Stimulated activated CD8-positive, alpha-beta memory T cell treated with anti-CD3 and anti-CD28 coated beads, Interleukin-15, amount 100 ng/mL, for 4 hours (primary cell): ENCODE results near the gene EVA1C.

Experiments used
- DNase-seq, 2 donors: peaks; one replicate each; pipeline ENCODE4 v3.0.0-alpha.2; 2020; ENCODE audit warnings: low read depth in 2 of 2

EVA1C gene

DNA sequence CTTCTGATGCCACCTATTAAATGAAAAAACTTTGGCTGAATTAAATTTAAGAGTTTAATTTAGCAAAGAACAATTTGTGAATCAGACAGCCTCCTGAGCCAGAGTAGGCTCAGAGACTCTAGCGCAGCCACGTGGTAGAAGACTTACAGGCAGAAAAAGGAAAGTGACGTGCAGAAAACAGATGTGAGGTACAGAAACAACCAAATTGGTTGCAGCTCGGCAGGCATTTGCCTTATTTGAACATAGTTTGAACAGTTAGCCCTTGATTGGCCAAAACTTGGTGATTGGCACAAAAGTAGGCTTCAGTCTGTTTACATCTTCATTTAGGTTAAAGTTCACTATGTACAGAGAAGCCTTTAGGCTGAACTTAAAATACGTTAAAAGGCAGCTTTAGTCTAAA, 149.9 kb downstream of the EVA1C start:
- DNase-seq = no peak

DNA sequence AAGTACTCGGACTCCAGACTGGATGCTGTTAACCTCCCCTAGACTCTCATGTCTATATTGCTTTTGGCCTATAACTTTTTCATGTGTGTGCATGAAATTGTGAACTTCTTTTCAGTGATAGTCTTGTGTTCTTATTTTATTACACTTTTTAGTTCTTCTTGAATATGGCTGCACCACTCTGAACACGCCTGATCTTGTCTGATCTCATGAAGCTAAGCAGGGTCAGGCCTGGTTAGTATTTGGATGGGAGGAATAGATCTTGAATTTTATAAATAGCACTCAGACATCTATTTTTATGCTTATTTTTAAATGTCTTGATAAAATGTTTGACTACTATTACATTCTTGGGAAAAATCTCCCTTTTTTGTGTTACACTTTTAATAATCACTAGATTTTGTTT, 150.4 kb downstream of the EVA1C start:
- DNase-seq = no peak
